GM12878 (cell line): Measurements from ENCODE around the gene DPY30. TPM values are rescaled to one million over a fixed set of nuclear protein-coding genes. Genes with fewer than 3 reads are reported as not detected.

Experiments
- CBFB ChIP-seq: IDR thresholded peaks from 2 replicates; pipeline ENCODE4 v1.6.1; 2016; ENCODE audit warnings: antibody characterized with exemption, low read depth
- ETV6 ChIP-seq, 2 experiments: fragments of 450-650 bp in 1 of 2; IDR thresholded peaks in 1 of 2; conservative IDR thresholded peaks in 1 of 2; 2 replicates each; pipeline ENCODE4 v1.6.1; 2014; ENCODE audit warnings: antibody characterized with exemption in 1 of 2, borderline replicate concordance in 1 of 2, low read depth in 1 of 2, mild to moderate bottlenecking in 1 of 2, moderate library complexity in 1 of 2
- FOXM1 ChIP-seq: IDR thresholded peaks from 2 replicates; pipeline ENCODE4 v1.6.1; 2012; ENCODE audit warnings: low read depth, mild to moderate bottlenecking, inconsistent platforms, low read length, moderate library complexity
- IRF4 ChIP-seq: IDR thresholded peaks from 2 replicates; pipeline ENCODE4 v1.6.1; 2011; ENCODE audit warnings: low read depth, low read length
- NFXL1 ChIP-seq: fragments of 450-650 bp; IDR thresholded peaks from 2 replicates; pipeline ENCODE4 v1.6.1; 2017; ENCODE audit warnings: antibody characterized with exemption, mild to moderate bottlenecking, borderline replicate concordance
- RAD51 ChIP-seq: fragments of 450-650 bp; IDR thresholded peaks from 2 replicates; pipeline ENCODE4 v1.6.1; 2016; ENCODE audit warnings: moderate library complexity, mild to moderate bottlenecking, inconsistent platforms
- RUNX3 ChIP-seq: IDR thresholded peaks from 2 replicates; pipeline ENCODE4 v1.6.1; 2012; ENCODE audit warnings: low read length, inconsistent platforms
- SIN3A ChIP-seq: IDR thresholded peaks from 2 replicates; pipeline ENCODE4 v1.6.1; 2012; ENCODE audit warnings: low read depth, low read length, improper control_type of control experiment
- ZNF274 ChIP-seq: IDR thresholded peaks from one replicate; pipeline ENCODE4 v1.8.0; 2011; ENCODE audit not compliant: insufficient read length, insufficient read depth
- polyA plus RNA-seq, 11 experiments: library from polyadenylated mRNA; depleted of rRNA in 4 of 11; unstranded in 6 of 11; stranded (reverse) in 5 of 11; fragments of >200 nt; fragmentation: Nextera tagmentation in 4 of 11; fragmentation: Illumina TruSeq in 1 of 11; extraction: Ambion mirVana in 4 of 11; extraction: Trizol in 1 of 11; gene quantifications; 1 replicate in 1 of 11; 2 replicates in 10 of 11; pipeline versions ENCODE4 v1.2.1 to v1.2.3, GENCODE V29; 2011 to 2016; ENCODE audit warnings: inconsistent platforms in 2 of 11, missing spikeins in 2 of 11, low read depth in 1 of 11
- total RNA-seq, 4 experiments: library from RNA; depleted of rRNA in 3 of 4; stranded (reverse); fragments of >200 nt in 3 of 4; fragmentation: Illumina TruSeq in 1 of 4; extraction: Trizol in 1 of 4; gene quantifications; 2 replicates each; pipeline versions ENCODE4 v1.2.1 to v1.2.3, GENCODE V29; 2013 to 2021
- TF ChIP-seq, protein P1 (sequence below): fragments of 450-650 bp; IDR thresholded peaks from 2 replicates; pipeline ENCODE4 v1.6.1; 2016; ENCODE audit warnings: mild to moderate bottlenecking
- TF ChIP-seq, protein P2 (sequence below): fragments of 450-650 bp; IDR thresholded peaks from 2 replicates; pipeline ENCODE4 v1.6.1; 2016; ENCODE audit warnings: mild to moderate bottlenecking, moderate library complexity, borderline replicate concordance
- TF ChIP-seq, protein P3 (sequence below): fragments of 450-650 bp; IDR thresholded peaks from 2 replicates; pipeline ENCODE4 v1.6.1; 2017; ENCODE audit warnings: low read depth, mild to moderate bottlenecking, moderate library complexity
- TF ChIP-seq, protein P4 (sequence below): fragments of 450-650 bp; IDR thresholded peaks from 2 replicates; pipeline ENCODE4 v1.6.1; 2016; ENCODE audit warnings: mild to moderate bottlenecking

The DPY30 gene
- total and polyA plus RNA-seq, 10 of the 15 experiments (the other 5 are each of a cell fraction or from before 2014, with no cell fraction given): 45.8 to 307 (median 89.2) TPM

- TF ChIP-seq ETV6 (conservative IDR thresholded peaks at IDR 0.05 in 1 of 2, IDR thresholded peaks at IDR 0.05 in 1 of 2; ENCODE audit: borderline replicate concordance in 1 of 2, low read depth in 1 of 2): no peak
- TF ChIP-seq IRF4: peak; percentile 41; the same call in 1 of the 2 replicates
- TF ChIP-seq ZNF274: no peak
- no peak for TF ChIP-seq NFXL1
- TF ChIP-seq RUNX3: 0 out of 2 replicates have a peak, but pooled peaks have one; percentile 9
- TF ChIP-seq, protein P1, sequence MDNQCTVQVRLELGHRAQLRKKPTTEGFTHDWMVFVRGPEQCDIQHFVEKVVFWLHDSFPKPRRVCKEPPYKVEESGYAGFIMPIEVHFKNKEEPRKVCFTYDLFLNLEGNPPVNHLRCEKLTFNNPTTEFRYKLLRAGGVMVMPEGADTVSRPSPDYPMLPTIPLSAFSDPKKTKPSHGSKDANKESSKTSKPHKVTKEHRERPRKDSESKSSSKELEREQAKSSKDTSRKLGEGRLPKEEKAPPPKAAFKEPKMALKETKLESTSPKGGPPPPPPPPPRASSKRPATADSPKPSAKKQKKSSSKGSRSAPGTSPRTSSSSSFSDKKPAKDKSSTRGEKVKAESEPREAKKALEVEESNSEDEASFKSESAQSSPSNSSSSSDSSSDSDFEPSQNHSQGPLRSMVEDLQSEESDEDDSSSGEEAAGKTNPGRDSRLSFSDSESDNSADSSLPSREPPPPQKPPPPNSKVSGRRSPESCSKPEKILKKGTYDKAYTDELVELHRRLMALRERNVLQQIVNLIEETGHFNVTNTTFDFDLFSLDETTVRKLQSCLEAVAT: peak; percentile 100
- TF ChIP-seq, protein P2, sequence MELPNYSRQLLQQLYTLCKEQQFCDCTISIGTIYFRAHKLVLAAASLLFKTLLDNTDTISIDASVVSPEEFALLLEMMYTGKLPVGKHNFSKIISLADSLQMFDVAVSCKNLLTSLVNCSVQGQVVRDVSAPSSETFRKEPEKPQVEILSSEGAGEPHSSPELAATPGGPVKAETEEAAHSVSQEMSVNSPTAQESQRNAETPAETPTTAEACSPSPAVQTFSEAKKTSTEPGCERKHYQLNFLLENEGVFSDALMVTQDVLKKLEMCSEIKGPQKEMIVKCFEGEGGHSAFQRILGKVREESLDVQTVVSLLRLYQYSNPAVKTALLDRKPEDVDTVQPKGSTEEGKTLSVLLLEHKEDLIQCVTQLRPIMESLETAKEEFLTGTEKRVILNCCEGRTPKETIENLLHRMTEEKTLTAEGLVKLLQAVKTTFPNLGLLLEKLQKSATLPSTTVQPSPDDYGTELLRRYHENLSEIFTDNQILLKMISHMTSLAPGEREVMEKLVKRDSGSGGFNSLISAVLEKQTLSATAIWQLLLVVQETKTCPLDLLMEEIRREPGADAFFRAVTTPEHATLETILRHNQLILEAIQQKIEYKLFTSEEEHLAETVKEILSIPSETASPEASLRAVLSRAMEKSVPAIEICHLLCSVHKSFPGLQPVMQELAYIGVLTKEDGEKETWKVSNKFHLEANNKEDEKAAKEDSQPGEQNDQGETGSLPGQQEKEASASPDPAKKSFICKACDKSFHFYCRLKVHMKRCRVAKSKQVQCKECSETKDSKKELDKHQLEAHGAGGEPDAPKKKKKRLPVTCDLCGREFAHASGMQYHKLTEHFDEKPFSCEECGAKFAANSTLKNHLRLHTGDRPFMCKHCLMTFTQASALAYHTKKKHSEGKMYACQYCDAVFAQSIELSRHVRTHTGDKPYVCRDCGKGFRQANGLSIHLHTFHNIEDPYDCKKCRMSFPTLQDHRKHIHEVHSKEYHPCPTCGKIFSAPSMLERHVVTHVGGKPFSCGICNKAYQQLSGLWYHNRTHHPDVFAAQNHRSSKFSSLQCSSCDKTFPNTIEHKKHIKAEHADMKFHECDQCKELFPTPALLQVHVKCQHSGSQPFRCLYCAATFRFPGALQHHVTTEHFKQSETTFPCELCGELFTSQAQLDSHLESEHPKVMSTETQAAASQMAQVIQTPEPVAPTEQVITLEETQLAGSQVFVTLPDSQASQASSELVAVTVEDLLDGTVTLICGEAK: no peak; the same call in 1 of the 2 replicates
- TF ChIP-seq CBFB: no peak; the same call in 1 of the 2 replicates
- TF ChIP-seq SIN3A: 0 out of 2 replicates have a peak, but pooled peaks have one; percentile 35
- TF ChIP-seq FOXM1: no peak
- TF ChIP-seq, protein P3, sequence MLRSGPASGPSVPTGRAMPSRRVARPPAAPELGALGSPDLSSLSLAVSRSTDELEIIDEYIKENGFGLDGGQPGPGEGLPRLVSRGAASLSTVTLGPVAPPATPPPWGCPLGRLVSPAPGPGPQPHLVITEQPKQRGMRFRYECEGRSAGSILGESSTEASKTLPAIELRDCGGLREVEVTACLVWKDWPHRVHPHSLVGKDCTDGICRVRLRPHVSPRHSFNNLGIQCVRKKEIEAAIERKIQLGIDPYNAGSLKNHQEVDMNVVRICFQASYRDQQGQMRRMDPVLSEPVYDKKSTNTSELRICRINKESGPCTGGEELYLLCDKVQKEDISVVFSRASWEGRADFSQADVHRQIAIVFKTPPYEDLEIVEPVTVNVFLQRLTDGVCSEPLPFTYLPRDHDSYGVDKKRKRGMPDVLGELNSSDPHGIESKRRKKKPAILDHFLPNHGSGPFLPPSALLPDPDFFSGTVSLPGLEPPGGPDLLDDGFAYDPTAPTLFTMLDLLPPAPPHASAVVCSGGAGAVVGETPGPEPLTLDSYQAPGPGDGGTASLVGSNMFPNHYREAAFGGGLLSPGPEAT: peak; percentile 50; the same call in 1 of the 2 replicates
- TF ChIP-seq, protein P4, sequence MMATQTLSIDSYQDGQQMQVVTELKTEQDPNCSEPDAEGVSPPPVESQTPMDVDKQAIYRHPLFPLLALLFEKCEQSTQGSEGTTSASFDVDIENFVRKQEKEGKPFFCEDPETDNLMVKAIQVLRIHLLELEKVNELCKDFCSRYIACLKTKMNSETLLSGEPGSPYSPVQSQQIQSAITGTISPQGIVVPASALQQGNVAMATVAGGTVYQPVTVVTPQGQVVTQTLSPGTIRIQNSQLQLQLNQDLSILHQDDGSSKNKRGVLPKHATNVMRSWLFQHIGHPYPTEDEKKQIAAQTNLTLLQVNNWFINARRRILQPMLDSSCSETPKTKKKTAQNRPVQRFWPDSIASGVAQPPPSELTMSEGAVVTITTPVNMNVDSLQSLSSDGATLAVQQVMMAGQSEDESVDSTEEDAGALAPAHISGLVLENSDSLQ: peak; percentile 80
- TF ChIP-seq RAD51: no peak
Measured at GRCh38 chr2:32039447-32040219, at the start of gene DPY30 (continued).
